ENCODE data around the gene DHX38.
"Not testable (repeated sequence)": the region's sequence is repeated elsewhere in the genome, so short reads cannot be mapped to it uniquely, and the experiment has no call there.

Gene DHX38

GRCh38 chr16:72093448-72094265 is at the start of gene DHX38, which contains the start of gene TXNL4B:
Gene DHX38 (plus strand): TSS chr16:72093847. CDS start chr16:72096158, 2,311 bp downstream.
Gene TXNL4B (minus strand): TSS chr16:72093620. CDS start chr16:72090749, 2,871 bp downstream.
- peak; percentile 78 to 83 for DNase-seq

- no peak for DNase-seq
Observed at GRCh38 chr16:72044296-72044695, 49.4 kb upstream of the DHX38 start.

GRCh38 chr16:72044825-72045359 is 48.8 kb upstream of the DHX38 start:
- no peak for DNase-seq

- no peak for DNase-seq
Observed at GRCh38 chr16:72049110-72049509, 44.5 kb upstream of the DHX38 start.

- no peak for DNase-seq
Observed at GRCh38 chr16:72050769-72051464, 42.7 kb upstream of the DHX38 start.

- DNase-seq, result no peak
Observed at GRCh38 chr16:72051818-72052217, 41.8 kb upstream of the DHX38 start.

- not testable (repeated sequence) for DNase-seq
Observed at GRCh38 chr16:72054254-72054847, 39.3 kb upstream of the DHX38 start, which contains the start of gene HP. Gene HP (plus strand): TSS chr16:72054505. CDS start chr16:72054653, 148 bp downstream.

- no peak for DNase-seq
Observed at GRCh38 chr16:72055911-72056310, 37.7 kb upstream of the DHX38 start.

- not testable (repeated sequence) for DNase-seq
Observed at GRCh38 chr16:72057313-72057712, 36.3 kb upstream of the DHX38 start.

- not testable (repeated sequence) for DNase-seq
Observed at GRCh38 chr16:72059060-72059459, 34.6 kb upstream of the DHX38 start.

GRCh38 chr16:72060405-72060804 is 33.2 kb upstream of the DHX38 start:
- no peak for DNase-seq

GRCh38 chr16:72061564-72061963 is 32.1 kb upstream of the DHX38 start:
- no peak for DNase-seq

- no peak for DNase-seq
Observed at GRCh38 chr16:72064361-72064894, 29.2 kb upstream of the DHX38 start.

GRCh38 chr16:72066747-72067146 is 26.9 kb upstream of the DHX38 start:
- DNase-seq, result no peak

- no peak for DNase-seq
Observed at GRCh38 chr16:72068930-72069329, 24.7 kb upstream of the DHX38 start.

- DNase-seq, result no peak
Observed at GRCh38 chr16:72072514-72073342, 20.9 kb upstream of the DHX38 start.

- DNase-seq, result no peak
Observed at GRCh38 chr16:72073560-72074230, 20.0 kb upstream of the DHX38 start.

GRCh38 chr16:72075067-72075466 is 18.6 kb upstream of the DHX38 start:
- DNase-seq, result not testable (repeated sequence)

- DNase-seq, result not testable (repeated sequence)
Observed at GRCh38 chr16:72076991-72077706, 16.5 kb upstream of the DHX38 start.

- DNase-seq, result no peak
Observed at GRCh38 chr16:72083778-72084404, 9.8 kb upstream of the DHX38 start.

Measured in stimulated activated CD4-positive, alpha-beta T cell treated with anti-CD3 and anti-CD28 coated beads, Interleukin-2, amount 100 ng/mL, for 48 hours (primary cell).